CD8-positive, alpha-beta memory T cell (primary cell): ENCODE results near the gene SNX5. TPM values are rescaled to one million over a fixed set of nuclear protein-coding genes. Genes with fewer than 3 reads are reported as not detected.

Source experiments
- CTCF ChIA-PET: fragments of 350-600 bp; sonication (Branson Sonifier 250); formaldehyde crosslinking; loops from one replicate; lab custom pipeline; 2021; ENCODE audit warnings: antibody characterized with exemption; lab: Charles Lee
- POLR2A ChIA-PET: fragments of 350-600 bp; sonication (Branson Sonifier 250); formaldehyde crosslinking; loops from one replicate; lab custom pipeline; 2021; ENCODE audit warnings: antibody characterized with exemption; lab: Charles Lee
- DNase-seq, 5 donors: peaks; one replicate each; pipeline versions ENCODE4 v3.0.0 to v3.0.0-alpha.2; 2020 to 2022; ENCODE audit warnings: mixed read lengths in 1 of 5
- H3K27ac ChIP-seq: one replicate; pipeline ENCODE4 v1.7.0; 2013; ENCODE audit warnings: low read depth, mild to moderate bottlenecking, low read length, moderate library complexity
- H3K27me3 ChIP-seq: 2 replicates; pipeline ENCODE4 v1.7.0; 2013; ENCODE audit warnings: low read length, mild to moderate bottlenecking; ENCODE audit not compliant: insufficient read depth, poor library complexity, severe bottlenecking
- H3K36me3 ChIP-seq: 2 replicates; pipeline ENCODE4 v1.7.0; 2013; ENCODE audit warnings: mild to moderate bottlenecking, low read length, moderate library complexity; ENCODE audit not compliant: insufficient read depth
- H3K4me1 ChIP-seq: 2 replicates; pipeline ENCODE4 v1.7.0; 2013; ENCODE audit warnings: mild to moderate bottlenecking, low read length, moderate library complexity; ENCODE audit not compliant: insufficient read depth
- H3K4me3 ChIP-seq: 2 replicates; pipeline ENCODE4 v1.7.0; 2013; ENCODE audit warnings: mild to moderate bottlenecking, low read length
- H3K9me3 ChIP-seq: 2 replicates; pipeline ENCODE4 v1.7.0; 2013; ENCODE audit warnings: mild to moderate bottlenecking, low read length
- H3K27ac Mint-ChIP-seq, 8 donors: one replicate each; pipeline ENCODE4 v1.8.0; 2020 to 2021; ENCODE audit warnings: mixed read lengths in 8 of 8, mild to moderate bottlenecking in 6 of 8, inconsistent platforms in 3 of 8, moderate library complexity in 3 of 8
- H3K27me3 Mint-ChIP-seq, 2 donors: one replicate each; pipeline ENCODE4 v1.8.0; 2020 to 2021; ENCODE audit warnings: mixed read lengths in 2 of 2, mild to moderate bottlenecking in 1 of 2, moderate library complexity in 1 of 2
- H3K36me3 Mint-ChIP-seq, 3 donors: one replicate each; pipeline ENCODE4 v1.8.0; 2020 to 2021; ENCODE audit warnings: mixed read lengths in 3 of 3, inconsistent platforms in 1 of 3, mild to moderate bottlenecking in 1 of 3
- H3K4me1 Mint-ChIP-seq, 3 donors: one replicate each; pipeline ENCODE4 v1.8.0; 2020 to 2021; ENCODE audit warnings: mixed read lengths in 3 of 3, inconsistent platforms in 1 of 3, mild to moderate bottlenecking in 1 of 3
- H3K4me3 Mint-ChIP-seq, 7 donors: one replicate each; pipeline ENCODE4 v1.8.0; 2020 to 2021; ENCODE audit warnings: mixed read lengths in 7 of 7, mild to moderate bottlenecking in 6 of 7, moderate library complexity in 4 of 7, inconsistent platforms in 2 of 7
- H3K9me3 Mint-ChIP-seq, 5 donors: one replicate each; pipeline ENCODE4 v1.8.0; 2020 to 2022; ENCODE audit warnings: mixed read lengths in 5 of 5, mild to moderate bottlenecking in 3 of 5, moderate library complexity in 2 of 5, inconsistent platforms in 1 of 5
- polyA plus RNA-seq: library from polyadenylated mRNA; unstranded; fragments of 300-500 nt; fragmentation: Illumina TruSeq; gene quantifications from one replicate; pipeline ENCODE4 v1.2.3, GENCODE V29; 2021
- total RNA-seq, 2 experiments: library from RNA; stranded (reverse); gene quantifications; one replicate each; pipeline ENCODE4 v1.2.3, GENCODE V29; 2021

SNX5 gene
- total and polyA plus RNA-seq, 3 experiments from 2014 or later = 89.0 to 191 (median 174) TPM

GRCh38 chr20:17912916-17913315 is 55.7 kb downstream of the SNX5 start:
- Mint-ChIP-seq H3K4me3 (no peak overlapping the region), H3K27me3 (peaks cover 15 to 39% of the 10 kb centered on the region in 2 donors), H3K36me3 (no peaks in the 10 kb centered on the region), H3K27ac (no peak overlapping the region), H3K4me1 (no peaks in the 10 kb centered on the region), H3K9me3 (peaks cover 0 to 2% (median 0%) of the 10 kb centered on the region in 5 donors)
- H3K9me3 ChIP-seq = no peaks in the 10 kb centered on the region
- H3K4me1 ChIP-seq = no peaks in the 10 kb centered on the region
- H3K27ac ChIP-seq = no peak overlapping the region
- H3K27me3 ChIP-seq = no peaks in the 10 kb centered on the region
- DNase-seq = no peak
- no peaks in the 10 kb centered on the region for H3K36me3 ChIP-seq
- ChIA-PET POLR2A (no interaction called here), CTCF (no interaction called here)
- H3K4me3 ChIP-seq = no peak overlapping the region

- no peak for DNase-seq
- ChIA-PET POLR2A (no interaction called here), CTCF (no interaction called here)
- Histone ChIP-seq H3K9me3 (no peaks in the 10 kb centered on the region), H3K4me1 (no peaks in the 10 kb centered on the region), H3K27me3 (no peaks in the 10 kb centered on the region), H3K36me3 (no peaks in the 10 kb centered on the region), H3K27ac (no peak overlapping the region), H3K4me3 (no peak overlapping the region)
- no peak overlapping the region for H3K27ac Mint-ChIP-seq
- peaks cover 0 to 2% (median 0%) of the 10 kb centered on the region in 5 donors for H3K9me3 Mint-ChIP-seq
- H3K36me3 Mint-ChIP-seq = no peaks in the 10 kb centered on the region
- H3K4me3 Mint-ChIP-seq = no peak overlapping the region
- H3K4me1 Mint-ChIP-seq = no peaks in the 10 kb centered on the region
- peaks cover 15 to 39% of the 10 kb centered on the region in 2 donors for H3K27me3 Mint-ChIP-seq
Observed at GRCh38 chr20:17911927-17912326, 56.7 kb downstream of the SNX5 start.

GRCh38 chr20:17910828-17911294 is 57.7 kb downstream of the SNX5 start:
- no peaks in the 10 kb centered on the region for H3K4me1 Mint-ChIP-seq

GRCh38 chr20:17909869-17910321 is 58.7 kb downstream of the SNX5 start:
- H3K9me3 ChIP-seq = no peaks in the 10 kb centered on the region
- no peaks in the 10 kb centered on the region for H3K36me3 Mint-ChIP-seq
- no peak overlapping the region for H3K27ac ChIP-seq
- ChIA-PET CTCF (no interaction called here), POLR2A (no interaction called here)
- no peaks in the 10 kb centered on the region for H3K36me3 ChIP-seq
- peaks cover 0 to 2% (median 0%) of the 10 kb centered on the region in 5 donors for H3K9me3 Mint-ChIP-seq
- H3K27me3 Mint-ChIP-seq = peaks cover 11 to 39% of the 10 kb centered on the region in 2 donors
- DNase-seq = no peak
- H3K27ac Mint-ChIP-seq = no peak overlapping the region
- H3K4me3 Mint-ChIP-seq = no peak overlapping the region
- H3K4me3 ChIP-seq = no peak overlapping the region
- H3K4me1 Mint-ChIP-seq = no peaks in the 10 kb centered on the region
- no peaks in the 10 kb centered on the region for H3K27me3 ChIP-seq
- H3K4me1 ChIP-seq = no peaks in the 10 kb centered on the region

More at GRCh38 chr20:17910828-17911294, 57.7 kb downstream of the SNX5 start:
- H3K27me3 ChIP-seq = no peaks in the 10 kb centered on the region
- POLR2A ChIA-PET = no interaction called here
- no peak overlapping the region for H3K4me3 Mint-ChIP-seq
- no peaks in the 10 kb centered on the region for H3K9me3 ChIP-seq
- CTCF ChIA-PET = no interaction called here
- H3K4me3 ChIP-seq = no peak overlapping the region
- no peaks in the 10 kb centered on the region for H3K4me1 ChIP-seq
- no peaks in the 10 kb centered on the region for H3K36me3 Mint-ChIP-seq
- peaks cover 15 to 39% of the 10 kb centered on the region in 2 donors for H3K27me3 Mint-ChIP-seq
- no peak overlapping the region for H3K27ac ChIP-seq
- H3K27ac Mint-ChIP-seq = peak overlapping the region in 1 of 8 donors; percentile 68
- H3K36me3 ChIP-seq = no peaks in the 10 kb centered on the region
- DNase-seq = no peak
- H3K9me3 Mint-ChIP-seq = peaks cover 0 to 2% (median 0%) of the 10 kb centered on the region in 5 donors

GRCh38 chr20:17905544-17905943 is 63.0 kb downstream of the SNX5 start:
- H3K36me3 ChIP-seq = no peaks in the 10 kb centered on the region
- no peak for DNase-seq
- H3K27ac ChIP-seq = no peak overlapping the region
- Mint-ChIP-seq H3K27ac (no peak overlapping the region), H3K4me1 (peaks cover 0 to 6% (median 5%) of the 10 kb centered on the region in 3 donors), H3K9me3 (no peaks in the 10 kb centered on the region), H3K27me3 (peaks cover 3 to 7% of the 10 kb centered on the region in 2 donors), H3K36me3 (no peaks in the 10 kb centered on the region), H3K4me3 (no peak overlapping the region)
- CTCF ChIA-PET = interaction anchor here (1.9 kb wide), 1 partner anchor 400 kb away, joined by 5 read pairs; no protein-coding TSS in a partner anchor
- POLR2A ChIA-PET = no interaction called here
- H3K9me3 ChIP-seq = no peaks in the 10 kb centered on the region
- H3K27me3 ChIP-seq = no peaks in the 10 kb centered on the region
- H3K4me3 ChIP-seq = no peak overlapping the region
- H3K4me1 ChIP-seq = no peaks in the 10 kb centered on the region

GRCh38 chr20:17904027-17904426 is 64.6 kb downstream of the SNX5 start:
- no peaks in the 10 kb centered on the region for H3K36me3 Mint-ChIP-seq
- peaks cover 0 to 6% (median 5%) of the 10 kb centered on the region in 3 donors for H3K4me1 Mint-ChIP-seq
- ChIA-PET CTCF (no interaction called here), POLR2A (no interaction called here)
- Histone ChIP-seq H3K4me1 (no peaks in the 10 kb centered on the region), H3K27ac (no peak overlapping the region), H3K9me3 (no peaks in the 10 kb centered on the region), H3K27me3 (peaks cover 3% of the 10 kb centered on the region), H3K36me3 (no peaks in the 10 kb centered on the region), H3K4me3 (no peak overlapping the region)
- peak overlapping the region in 1 of 8 donors; percentile 79 for H3K27ac Mint-ChIP-seq
- no peaks in the 10 kb centered on the region for H3K9me3 Mint-ChIP-seq
- peak in 1 of 5 donors; percentile 26 for DNase-seq
- H3K27me3 Mint-ChIP-seq = peaks cover 3 to 15% of the 10 kb centered on the region in 2 donors
- H3K4me3 Mint-ChIP-seq = peak overlapping the region in 1 of 7 donors; percentile 48

GRCh38 chr20:17902531-17903083 is 66.0 kb downstream of the SNX5 start:
- CTCF ChIA-PET = interaction anchor here (0.6 to 1.1 kb wide), 4 partner anchors 220 to 397 kb away, joined by 3 to 5 read pairs (median 4); partner anchors contain the start of gene RRBP1

GRCh38 chr20:17901971-17902370 is 66.6 kb downstream of the SNX5 start:
- Mint-ChIP-seq H3K4me3 (no peak overlapping the region), H3K4me1 (peaks cover 0 to 10% (median 5%) of the 10 kb centered on the region in 3 donors), H3K9me3 (no peaks in the 10 kb centered on the region), H3K36me3 (no peaks in the 10 kb centered on the region), H3K27ac (no peak overlapping the region), H3K27me3 (peaks cover 10 to 22% of the 10 kb centered on the region in 2 donors)
- ChIA-PET CTCF (interaction anchor here (0.6 to 1.1 kb wide), 4 partner anchors 220 to 397 kb away, joined by 3 to 5 read pairs (median 4); partner anchors contain the start of gene RRBP1), POLR2A (no interaction called here)
- no peak for DNase-seq
- Histone ChIP-seq H3K27ac (no peak overlapping the region), H3K9me3 (no peaks in the 10 kb centered on the region), H3K4me3 (no peak overlapping the region), H3K4me1 (no peaks in the 10 kb centered on the region), H3K27me3 (peaks cover 4% of the 10 kb centered on the region), H3K36me3 (no peaks in the 10 kb centered on the region)

More at GRCh38 chr20:17902531-17903083, 66.0 kb downstream of the SNX5 start:
- POLR2A ChIA-PET = no interaction called here
- H3K36me3 Mint-ChIP-seq = no peaks in the 10 kb centered on the region
- H3K4me3 Mint-ChIP-seq = no peak overlapping the region
- H3K27ac Mint-ChIP-seq = peak overlapping the region in 1 of 8 donors; percentile 39
- Histone ChIP-seq H3K4me1 (no peaks in the 10 kb centered on the region), H3K4me3 (no peak overlapping the region), H3K27me3 (peaks cover 4% of the 10 kb centered on the region), H3K27ac (no peak overlapping the region), H3K36me3 (no peaks in the 10 kb centered on the region), H3K9me3 (no peaks in the 10 kb centered on the region)
- no peak for DNase-seq
- peaks cover 0 to 10% (median 5%) of the 10 kb centered on the region in 3 donors for H3K4me1 Mint-ChIP-seq
- H3K9me3 Mint-ChIP-seq = no peaks in the 10 kb centered on the region
- peaks cover 5 to 18% of the 10 kb centered on the region in 2 donors for H3K27me3 Mint-ChIP-seq
